SU-DHL-6 (cell line): ENCODE data around the gene EPHB6.

ENCODE experiments used
- CTCF ChIP-seq: fragments of 200-600 bp; sonication (generic); IDR thresholded peaks from one replicate; pipeline ENCODE4 v1.5.1; 2017; ENCODE audit warnings: antibody characterized with exemption, mild to moderate bottlenecking, low read length, moderate library complexity; ENCODE audit not compliant: insufficient read depth, poor library complexity, severe bottlenecking
- EZH2phosphoT487 ChIP-seq: fragments of 200-600 bp; sonication (generic), shearing (Covaris generic); conservative IDR thresholded peaks from 2 replicates; pipeline ENCODE4 v1.6.1; 2018; ENCODE audit warnings: mild to moderate bottlenecking, antibody characterized with exemption, low read length, moderate library complexity, mixed read lengths

GRCh38 chr7:142857625-142858024 is 2.7 kb downstream of the EPHB6 start:
- TF ChIP-seq CTCF: no peak
- no peak for TF ChIP-seq EZH2phosphoT487
